ES-I3 (cell line): ENCODE measurements around the gene COL19A1.
A peak's percentile ranks its signal among the peaks of the same experiment; 100 is the strongest.
"Not testable (repeated sequence)": the region's sequence is repeated elsewhere in the genome, so short reads cannot be mapped to it uniquely, and the experiment has no call there.

ENCODE experiments used
- H3K36me3 ChIP-seq: 2 replicates; pipeline ENCODE4 v1.6.1; 2013; ENCODE audit warnings: mild to moderate bottlenecking, low read length, control low read depth, moderate library complexity; ENCODE audit not compliant: insufficient read depth
- H3K4me1 ChIP-seq: 2 replicates; pipeline ENCODE4 v1.6.1; 2013; ENCODE audit warnings: mild to moderate bottlenecking, control low read depth, low read length; ENCODE audit not compliant: insufficient read depth
- H3K9ac ChIP-seq: 2 replicates; pipeline ENCODE4 v1.6.1; 2013; ENCODE audit warnings: low read depth, mild to moderate bottlenecking, low read length, moderate library complexity
- H3K9me3 ChIP-seq: 2 replicates; pipeline ENCODE4 v1.6.1; 2013; ENCODE audit warnings: mild to moderate bottlenecking, low read length, moderate library complexity; ENCODE audit not compliant: control insufficient read depth, insufficient read depth

COL19A1 gene

GRCh38 chr6:69985180-69985579 lies 118.8 kb downstream of the COL19A1 start:
- Histone ChIP-seq H3K36me3 (no peaks in the 10 kb centered on the region), H3K9ac (no peak overlapping the region), H3K9me3 (no peaks in the 10 kb centered on the region), H3K4me1 (no peaks in the 10 kb centered on the region)

GRCh38 chr6:69987550-69987949 lies 121.2 kb downstream of the COL19A1 start:
- Histone ChIP-seq H3K4me1 (no peaks in the 10 kb centered on the region), H3K36me3 (no peaks in the 10 kb centered on the region), H3K9me3 (no peaks in the 10 kb centered on the region; the same call in 1 of the 2 replicates), H3K9ac (no peak overlapping the region)

- Histone ChIP-seq H3K9me3 (no peaks in the 10 kb centered on the region; the same call in 1 of the 2 replicates), H3K9ac (no peak overlapping the region), H3K4me1 (no peaks in the 10 kb centered on the region)
Measured at GRCh38 chr6:69988458-69989126, 122.2 kb downstream of the COL19A1 start.

GRCh38 chr6:69994251-69994650 lies 127.9 kb downstream of the COL19A1 start:
- no peaks in the 10 kb centered on the region; the same call in 1 of the 2 replicates for H3K9me3 ChIP-seq
- no peaks in the 10 kb centered on the region for H3K36me3 ChIP-seq
- H3K9ac ChIP-seq, result no peak overlapping the region
- H3K4me1 ChIP-seq, result no peaks in the 10 kb centered on the region

More at GRCh38 chr6:69988458-69989126, 122.2 kb downstream of the COL19A1 start:
- H3K36me3 ChIP-seq, result no peaks in the 10 kb centered on the region

GRCh38 chr6:70008189-70008588 lies 141.8 kb downstream of the COL19A1 start:
- no peaks in the 10 kb centered on the region for H3K4me1 ChIP-seq
- H3K36me3 ChIP-seq, result no peaks in the 10 kb centered on the region
- H3K9me3 ChIP-seq, result no peaks in the 10 kb centered on the region; the same call in 1 of the 2 replicates
- H3K9ac ChIP-seq, result no peak overlapping the region

GRCh38 chr6:70010339-70010738 lies 144.0 kb downstream of the COL19A1 start:
- not testable (repeated sequence) for H3K9me3 ChIP-seq, H3K4me1 ChIP-seq, H3K36me3 ChIP-seq
- peak overlapping the region; percentile 6; the same call in 1 of the 2 replicates for H3K9ac ChIP-seq

- not testable (repeated sequence) for H3K4me1 ChIP-seq, H3K36me3 ChIP-seq, H3K9me3 ChIP-seq, H3K9ac ChIP-seq
Measured at GRCh38 chr6:70023201-70023600, 156.8 kb downstream of the COL19A1 start.

- H3K9ac ChIP-seq, result no peak overlapping the region
- H3K9me3 ChIP-seq, result no peaks in the 10 kb centered on the region
- no peaks in the 10 kb centered on the region for H3K4me1 ChIP-seq
- H3K36me3 ChIP-seq, result no peaks in the 10 kb centered on the region
Measured at GRCh38 chr6:70028246-70028645, 161.9 kb downstream of the COL19A1 start.

GRCh38 chr6:70028926-70029325 lies 162.6 kb downstream of the COL19A1 start:
- no peak overlapping the region for H3K9ac ChIP-seq

GRCh38 chr6:70033781-70034180 lies 167.4 kb downstream of the COL19A1 start:
- H3K4me1 ChIP-seq, result no peaks in the 10 kb centered on the region
- H3K36me3 ChIP-seq, result no peaks in the 10 kb centered on the region
- no peaks in the 10 kb centered on the region for H3K9me3 ChIP-seq
- H3K9ac ChIP-seq, result no peak overlapping the region

More at GRCh38 chr6:70028926-70029325, 162.6 kb downstream of the COL19A1 start:
- Histone ChIP-seq H3K36me3 (no peaks in the 10 kb centered on the region), H3K4me1 (no peaks in the 10 kb centered on the region), H3K9me3 (no peaks in the 10 kb centered on the region)

- Histone ChIP-seq H3K9ac (no peak overlapping the region), H3K9me3 (no peaks in the 10 kb centered on the region), H3K4me1 (no peaks in the 10 kb centered on the region), H3K36me3 (no peaks in the 10 kb centered on the region)
Measured at GRCh38 chr6:70037445-70037844, 171.1 kb downstream of the COL19A1 start.

GRCh38 chr6:70040766-70041165 lies 174.4 kb downstream of the COL19A1 start:
- H3K9me3 ChIP-seq, result no peaks in the 10 kb centered on the region
- no peaks in the 10 kb centered on the region for H3K36me3 ChIP-seq
- H3K4me1 ChIP-seq, result no peaks in the 10 kb centered on the region
- H3K9ac ChIP-seq, result no peak overlapping the region

- Histone ChIP-seq H3K9ac (no peak overlapping the region), H3K36me3 (no peaks in the 10 kb centered on the region), H3K4me1 (no peaks in the 10 kb centered on the region), H3K9me3 (no peaks in the 10 kb centered on the region)
Measured at GRCh38 chr6:70041411-70041810, 175.1 kb downstream of the COL19A1 start.

- H3K9me3 ChIP-seq, result no peaks in the 10 kb centered on the region
- H3K36me3 ChIP-seq, result no peaks in the 10 kb centered on the region
- H3K9ac ChIP-seq, result no peak overlapping the region
- no peaks in the 10 kb centered on the region for H3K4me1 ChIP-seq
Measured at GRCh38 chr6:70045413-70045812, 179.1 kb downstream of the COL19A1 start.

- Histone ChIP-seq H3K9me3 (no peaks in the 10 kb centered on the region), H3K9ac (no peak overlapping the region), H3K4me1 (no peaks in the 10 kb centered on the region), H3K36me3 (no peaks in the 10 kb centered on the region)
Measured at GRCh38 chr6:70051197-70052124, 185.1 kb downstream of the COL19A1 start.
